Mesothelial cell of epicardium (in vitro differentiated cells): ENCODE results near the gene SRPK2. TPM values are rescaled to one million over a fixed set of nuclear protein-coding genes. Genes with fewer than 3 reads are reported as not detected.

Experiments used
- DNase-seq, 2 experiments: peaks; one replicate each; pipeline ENCODE4 v3.0.0; 2021; ENCODE audit warnings: low spot score in 2 of 2; ENCODE audit not compliant: unreplicated experiment in 2 of 2
- H3K27ac Mint-ChIP-seq: 2 replicates; pipeline ENCODE4 v1.8.0; 2021; ENCODE audit warnings: mixed read lengths
- H3K27me3 Mint-ChIP-seq: 2 replicates; pipeline ENCODE4 v1.8.0; 2021; ENCODE audit warnings: low read depth, mixed read lengths
- H3K36me3 Mint-ChIP-seq: 2 replicates; pipeline ENCODE4 v1.8.0; 2021; ENCODE audit warnings: mixed read lengths
- H3K4me1 Mint-ChIP-seq: 2 replicates; pipeline ENCODE4 v1.8.0; 2021; ENCODE audit warnings: mixed read lengths
- H3K4me3 Mint-ChIP-seq: 2 replicates; pipeline ENCODE4 v1.8.0; 2021; ENCODE audit warnings: mild to moderate bottlenecking, moderate library complexity, mixed read lengths
- H3K9me3 Mint-ChIP-seq: 2 replicates; pipeline ENCODE4 v1.8.0; 2021; ENCODE audit warnings: mixed read lengths
- total RNA-seq: library from RNA; stranded (reverse); gene quantifications from 3 replicates; pipeline ENCODE4 v1.2.1, GENCODE V29; 2021
- TF ChIP-seq, protein P1 (sequence below): fragments of 200-600 bp; sonication (generic); IDR thresholded peaks from one replicate; pipeline ENCODE4 v1.5.0; 2021; ENCODE audit warnings: antibody characterized with exemption; ENCODE audit not compliant: unreplicated experiment

The SRPK2 gene
- total RNA-seq, 1 donor from 2014 or later, result 51.4 TPM

GRCh38 chr7:105285118-105285874, 103.4 kb downstream of the SRPK2 start:
- DNase-seq, result no peak
- Mint-ChIP-seq H3K27me3 (no peaks in the 10 kb centered on the region), H3K4me3 (no peak overlapping the region), H3K9me3 (no peaks in the 10 kb centered on the region), H3K36me3 (no peaks in the 10 kb centered on the region), H3K4me1 (no peaks in the 10 kb centered on the region), H3K27ac (no peak overlapping the region)
- TF ChIP-seq, protein P1, sequence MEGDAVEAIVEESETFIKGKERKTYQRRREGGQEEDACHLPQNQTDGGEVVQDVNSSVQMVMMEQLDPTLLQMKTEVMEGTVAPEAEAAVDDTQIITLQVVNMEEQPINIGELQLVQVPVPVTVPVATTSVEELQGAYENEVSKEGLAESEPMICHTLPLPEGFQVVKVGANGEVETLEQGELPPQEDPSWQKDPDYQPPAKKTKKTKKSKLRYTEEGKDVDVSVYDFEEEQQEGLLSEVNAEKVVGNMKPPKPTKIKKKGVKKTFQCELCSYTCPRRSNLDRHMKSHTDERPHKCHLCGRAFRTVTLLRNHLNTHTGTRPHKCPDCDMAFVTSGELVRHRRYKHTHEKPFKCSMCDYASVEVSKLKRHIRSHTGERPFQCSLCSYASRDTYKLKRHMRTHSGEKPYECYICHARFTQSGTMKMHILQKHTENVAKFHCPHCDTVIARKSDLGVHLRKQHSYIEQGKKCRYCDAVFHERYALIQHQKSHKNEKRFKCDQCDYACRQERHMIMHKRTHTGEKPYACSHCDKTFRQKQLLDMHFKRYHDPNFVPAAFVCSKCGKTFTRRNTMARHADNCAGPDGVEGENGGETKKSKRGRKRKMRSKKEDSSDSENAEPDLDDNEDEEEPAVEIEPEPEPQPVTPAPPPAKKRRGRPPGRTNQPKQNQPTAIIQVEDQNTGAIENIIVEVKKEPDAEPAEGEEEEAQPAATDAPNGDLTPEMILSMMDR, result no peak

DNA sequence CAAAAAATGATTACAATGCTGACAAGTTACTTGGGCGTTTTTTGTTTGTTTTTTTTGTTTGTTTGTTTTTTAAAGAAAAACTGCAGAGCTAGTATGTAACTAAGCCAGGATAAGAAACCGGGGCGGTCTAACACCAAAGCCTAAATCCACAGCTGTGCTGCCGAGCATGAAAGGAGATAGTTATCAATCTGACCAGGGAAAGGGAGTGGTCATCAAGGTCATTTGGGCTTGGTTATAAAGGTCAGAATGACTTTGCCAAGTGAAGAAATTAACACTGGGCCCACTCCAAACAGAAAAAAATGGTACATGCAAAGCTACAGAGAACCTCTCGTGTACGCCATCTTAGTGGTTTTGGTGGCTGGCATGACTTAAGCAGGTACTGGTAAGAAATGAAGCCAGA, 104.7 kb downstream of the SRPK2 start:
- Mint-ChIP-seq H3K9me3 (no peaks in the 10 kb centered on the region), H3K27me3 (no peaks in the 10 kb centered on the region), H3K4me1 (peaks cover 4% of the 10 kb centered on the region), H3K27ac (no peak overlapping the region), H3K4me3 (no peak overlapping the region), H3K36me3 (no peaks in the 10 kb centered on the region)
- DNase-seq, result no peak
- TF ChIP-seq, protein P1, result no peak

- no peaks in the 10 kb centered on the region for H3K27me3 Mint-ChIP-seq
- TF ChIP-seq, protein P1, result no peak
- DNase-seq, result no peak
- H3K4me1 Mint-ChIP-seq, result peaks cover 4% of the 10 kb centered on the region
- H3K36me3 Mint-ChIP-seq, result no peaks in the 10 kb centered on the region
- no peak overlapping the region for H3K27ac Mint-ChIP-seq
- no peak overlapping the region for H3K4me3 Mint-ChIP-seq
- no peaks in the 10 kb centered on the region for H3K9me3 Mint-ChIP-seq
Observed at GRCh38 chr7:105281966-105282365, 106.8 kb downstream of the SRPK2 start.

DNA sequence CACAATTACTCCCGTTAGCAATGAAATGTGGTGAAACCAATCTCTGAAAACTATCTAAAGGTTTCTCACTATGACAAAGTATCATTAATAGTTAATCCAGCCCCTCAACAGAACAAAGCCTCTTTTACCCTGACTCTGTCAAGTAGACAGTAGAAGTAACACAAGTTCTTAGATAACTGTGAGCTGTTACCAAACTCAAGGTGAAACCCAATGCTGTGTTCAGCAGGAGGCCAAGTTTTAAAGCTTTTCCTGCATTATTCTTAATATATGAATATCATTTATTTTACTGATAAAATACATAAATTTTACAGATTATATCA, 109.1 kb downstream of the SRPK2 start:
- Mint-ChIP-seq H3K9me3 (no peaks in the 10 kb centered on the region), H3K4me3 (no peak overlapping the region), H3K27ac (peak overlapping the region; percentile 74), H3K4me1 (peaks cover 4% of the 10 kb centered on the region), H3K27me3 (no peaks in the 10 kb centered on the region), H3K36me3 (peaks cover 3% of the 10 kb centered on the region)
- TF ChIP-seq, protein P1, result no peak
- DNase-seq, result no peak

DNA sequence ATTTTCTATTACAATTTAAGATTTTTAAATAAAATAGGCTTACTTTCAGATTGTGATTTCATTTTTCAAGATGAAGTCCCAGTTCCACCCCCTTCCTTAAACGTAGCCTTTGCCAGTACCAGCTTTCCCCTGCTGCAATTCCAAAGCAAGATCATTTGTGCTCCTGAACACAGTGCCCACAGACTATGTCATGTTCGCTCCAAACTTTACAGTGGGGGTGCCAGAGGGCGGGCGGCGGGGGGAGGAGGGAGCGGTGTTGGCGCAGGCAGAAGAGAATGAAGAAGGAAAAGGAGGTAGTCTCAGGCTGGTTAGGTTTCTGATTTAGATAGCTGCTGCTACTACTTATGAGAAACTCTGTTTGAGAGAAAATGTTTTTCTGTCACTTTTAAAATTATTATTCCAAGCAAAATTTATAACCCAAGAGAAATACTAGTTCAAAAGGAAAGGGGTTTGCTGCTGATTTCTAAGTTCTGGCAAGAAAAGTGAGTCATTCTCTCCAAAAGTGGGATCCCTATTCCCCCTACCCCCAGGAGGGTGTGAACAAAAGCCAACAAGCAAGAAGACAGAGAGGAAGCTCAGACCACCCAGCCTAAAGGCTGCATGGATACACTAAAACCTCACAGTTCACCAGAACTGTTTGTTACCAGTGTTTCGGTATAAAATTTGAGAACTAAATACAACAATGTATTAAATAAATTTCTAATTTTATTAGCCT, 109.6 kb downstream of the SRPK2 start:
- TF ChIP-seq, protein P1, result no peak
- no peak overlapping the region for H3K4me3 Mint-ChIP-seq
- DNase-seq, result no peak
- no peaks in the 10 kb centered on the region for H3K27me3 Mint-ChIP-seq
- no peaks in the 10 kb centered on the region for H3K9me3 Mint-ChIP-seq
- peaks cover 4% of the 10 kb centered on the region for H3K4me1 Mint-ChIP-seq
- no peak overlapping the region for H3K27ac Mint-ChIP-seq
- peaks cover 3% of the 10 kb centered on the region for H3K36me3 Mint-ChIP-seq
